GM19372 (cell line): ENCODE measurements around the gene CACNA2D4.
"Not testable (repeated sequence)": the region's sequence is repeated elsewhere in the genome, so short reads cannot be mapped to it uniquely, and the experiment has no call there.

Source experiments
- ATAC-seq: cut with Tn5 transposase; IDR thresholded peaks from one replicate; pipeline ENCODE4 v1.9.1; 2021; ENCODE audit warnings: mild to moderate bottlenecking, low read depth, moderate library complexity; ENCODE audit not compliant: unreplicated experiment

The CACNA2D4 gene

GRCh38 chr12:1821805-1822204 is 96.6 kb downstream of the CACNA2D4 start:
- ATAC-seq = no peak

DNA sequence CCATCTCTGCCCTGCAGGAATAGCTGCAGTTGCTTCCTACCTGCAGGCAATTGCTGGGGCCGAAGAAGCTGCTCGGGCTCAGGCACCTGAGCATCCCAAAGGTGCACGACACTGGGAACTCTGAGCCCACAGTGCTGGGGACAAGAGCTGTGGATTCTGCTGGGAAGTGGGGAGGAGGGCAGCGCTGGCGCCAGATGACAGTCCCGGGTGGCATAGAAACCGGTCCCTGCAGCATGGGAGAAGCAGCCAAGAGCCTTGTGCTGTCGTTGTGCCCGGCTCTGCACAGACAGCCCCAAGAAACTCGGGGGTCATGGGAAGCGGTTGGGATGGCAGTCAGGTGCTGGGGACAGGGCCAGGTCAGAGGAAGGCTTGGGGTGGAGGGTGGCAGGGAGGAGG is 97.6 kb downstream of the CACNA2D4 start:
- ATAC-seq = no peak

GRCh38 chr12:1820191-1820895 is 98.1 kb downstream of the CACNA2D4 start, which contains the start of gene LRTM2:
Gene LRTM2 (plus strand): TSS chr12:1820565. CDS start chr12:1828149, 7,584 bp downstream.
- no peak for ATAC-seq

- ATAC-seq = no peak
Observed at GRCh38 chr12:1819571-1819970, 98.9 kb downstream of the CACNA2D4 start.

DNA sequence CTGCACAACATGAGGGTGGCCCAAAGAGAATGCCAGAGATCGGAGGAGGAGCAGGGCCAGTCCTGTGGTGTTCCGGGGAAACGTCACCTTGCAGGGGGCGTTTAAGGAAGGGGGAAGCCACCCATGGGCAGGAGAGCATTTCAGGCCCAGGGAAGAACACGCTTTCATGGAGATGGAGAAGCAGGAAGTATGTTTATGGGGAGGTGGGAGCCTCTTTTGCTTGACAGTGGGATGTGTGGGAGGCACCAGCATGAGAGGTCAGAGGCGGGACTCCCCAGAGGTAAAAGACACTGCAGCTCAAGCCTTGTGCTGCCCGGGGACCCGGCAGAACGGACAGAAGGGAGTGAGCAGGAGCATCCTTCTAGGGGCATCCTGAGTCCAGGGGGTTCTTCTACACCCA is 99.4 kb downstream of the CACNA2D4 start:
- ATAC-seq = no peak

DNA sequence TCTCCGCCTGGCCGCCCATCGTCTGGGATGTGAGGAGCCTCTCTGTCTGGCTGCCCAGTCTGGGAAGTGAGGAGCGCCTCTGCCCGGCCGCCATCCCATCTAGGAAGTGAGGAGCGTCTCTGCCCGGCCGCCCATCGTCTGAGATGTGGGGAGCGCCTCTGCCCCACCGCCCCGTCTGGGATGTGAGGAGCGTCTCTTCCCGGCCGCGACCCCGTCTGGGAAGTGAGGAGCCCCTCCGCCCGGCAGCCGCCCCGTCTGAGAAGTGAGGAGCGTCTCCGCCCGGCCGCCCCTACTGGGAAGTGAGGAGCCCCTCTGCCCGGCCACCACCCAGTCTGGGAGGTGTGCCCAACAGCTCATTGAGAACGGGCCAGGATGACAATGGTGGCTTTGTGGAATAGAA is 100.5 kb downstream of the CACNA2D4 start:
- ATAC-seq = not testable (repeated sequence)

DNA sequence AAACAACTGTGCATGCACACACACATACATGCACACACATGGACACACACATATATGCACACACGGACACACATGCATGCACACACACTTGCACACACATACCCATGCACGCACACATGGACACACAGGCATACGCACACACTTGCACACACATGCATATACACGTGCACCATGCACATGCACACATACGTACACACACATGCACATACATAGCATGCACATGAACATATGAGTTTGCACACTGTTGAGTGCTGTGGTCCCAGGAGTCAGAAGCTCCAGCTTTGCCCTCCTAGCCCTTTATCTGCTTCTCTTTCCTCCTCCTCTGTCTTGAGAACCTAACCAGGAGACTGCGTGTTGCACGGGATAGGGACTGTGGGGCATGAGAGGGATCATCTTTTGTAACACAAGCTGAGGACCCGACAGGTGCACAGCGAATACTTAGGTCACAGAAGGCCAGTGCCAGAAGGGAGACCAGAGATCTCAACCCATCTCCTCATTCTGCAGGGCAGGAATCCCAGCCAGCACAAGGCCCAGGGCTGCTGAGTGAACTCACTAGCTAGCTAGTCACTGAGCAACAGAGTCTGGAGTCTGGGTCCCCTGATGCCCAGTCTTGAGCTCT is 101.6 kb downstream of the CACNA2D4 start:
- no peak for ATAC-seq

- ATAC-seq = no peak
Observed at GRCh38 chr12:1815814-1816729, 102.4 kb downstream of the CACNA2D4 start.

DNA sequence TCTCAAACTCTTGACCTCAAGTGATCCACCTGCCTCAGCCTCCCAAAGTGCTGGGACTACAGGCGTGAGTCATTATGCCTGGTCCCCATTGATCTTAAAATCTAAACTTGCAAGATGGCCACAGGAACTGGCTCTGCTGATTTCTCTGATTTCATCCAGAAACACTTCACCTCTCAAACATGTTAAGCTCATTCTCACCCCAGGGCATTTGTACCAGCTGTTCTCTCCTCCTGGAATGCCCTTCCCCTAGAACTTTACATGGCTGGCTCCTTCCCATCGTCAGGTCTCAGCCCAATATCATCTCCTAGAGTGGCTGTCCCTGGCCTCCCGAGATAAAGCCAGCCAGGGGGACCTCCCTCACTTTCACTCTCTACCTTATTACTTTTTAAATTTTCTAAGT is 103.3 kb downstream of the CACNA2D4 start:
- ATAC-seq = no peak

DNA sequence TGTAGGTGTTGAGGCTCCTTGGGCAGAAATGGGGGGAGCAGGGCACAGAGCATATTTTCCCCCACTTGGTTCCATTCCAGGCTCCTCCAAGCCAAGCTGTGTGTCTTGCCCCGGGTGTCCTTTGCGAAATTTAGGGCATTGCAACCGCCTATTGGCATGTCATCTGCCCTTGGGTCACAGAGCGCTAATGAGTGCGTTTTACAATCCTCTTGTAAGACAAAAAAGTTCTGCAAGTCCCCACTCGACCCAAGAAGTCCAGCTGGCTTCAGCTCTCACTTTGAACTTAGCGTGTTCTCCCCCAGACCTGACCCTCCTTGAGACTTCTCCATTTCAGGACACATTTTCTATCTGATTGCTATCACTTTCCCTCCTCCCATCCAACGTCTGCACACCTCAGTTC is 104.2 kb downstream of the CACNA2D4 start:
- no peak for ATAC-seq

DNA sequence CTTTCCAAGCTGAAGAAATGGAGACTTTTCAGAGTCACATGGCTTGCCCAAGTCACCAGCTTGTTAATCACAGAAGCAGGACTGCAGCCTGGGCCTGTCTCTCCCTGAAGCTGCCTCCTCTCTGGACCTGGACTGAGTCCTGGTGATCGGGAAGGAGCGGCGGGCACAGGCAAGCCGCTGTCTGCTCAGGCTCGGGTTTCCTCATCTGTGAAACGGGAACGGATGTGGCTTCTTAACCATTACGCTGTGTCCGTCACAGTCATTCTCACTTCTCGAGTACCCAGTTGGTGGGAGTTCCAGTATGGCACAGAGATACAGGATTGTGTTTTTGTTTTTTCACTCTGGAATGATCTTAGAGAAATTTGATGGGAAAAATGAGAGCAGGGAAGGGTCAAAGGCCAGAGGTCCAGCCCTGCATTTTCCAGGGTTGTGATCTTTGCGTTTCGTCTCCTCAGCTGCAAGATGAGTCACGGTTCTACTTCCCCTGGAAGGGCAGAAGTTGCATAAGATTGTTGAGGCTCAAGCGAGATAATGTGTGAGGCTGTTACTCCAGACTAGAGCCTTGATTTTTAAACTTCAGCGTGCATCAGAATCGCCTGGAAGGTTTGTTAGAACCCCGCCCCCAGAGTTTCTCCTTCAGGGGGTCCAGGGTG is 105.7 kb downstream of the CACNA2D4 start:
- no peak for ATAC-seq

DNA sequence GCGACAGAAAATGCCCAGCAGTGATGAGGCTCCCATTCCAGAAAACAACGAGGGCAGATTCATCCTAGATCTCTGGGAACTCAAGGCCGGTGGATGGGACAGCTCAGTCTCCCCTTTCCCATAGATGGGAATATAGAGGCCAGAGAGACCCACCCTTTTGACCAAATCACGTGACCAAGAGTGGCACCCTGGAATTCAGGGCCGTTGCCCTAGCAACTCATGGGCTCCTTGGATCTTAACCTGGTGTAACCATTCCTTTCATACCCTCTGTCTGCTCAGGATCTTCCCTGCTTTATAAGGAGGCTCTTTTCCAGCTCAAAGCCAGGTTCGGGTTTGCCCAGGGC is 106.5 kb downstream of the CACNA2D4 start:
- no peak for ATAC-seq

- ATAC-seq = no peak
Observed at GRCh38 chr12:1811281-1811947, 107.0 kb downstream of the CACNA2D4 start.

GRCh38 chr12:1810931-1811280 is 107.5 kb downstream of the CACNA2D4 start:
- no peak for ATAC-seq

DNA sequence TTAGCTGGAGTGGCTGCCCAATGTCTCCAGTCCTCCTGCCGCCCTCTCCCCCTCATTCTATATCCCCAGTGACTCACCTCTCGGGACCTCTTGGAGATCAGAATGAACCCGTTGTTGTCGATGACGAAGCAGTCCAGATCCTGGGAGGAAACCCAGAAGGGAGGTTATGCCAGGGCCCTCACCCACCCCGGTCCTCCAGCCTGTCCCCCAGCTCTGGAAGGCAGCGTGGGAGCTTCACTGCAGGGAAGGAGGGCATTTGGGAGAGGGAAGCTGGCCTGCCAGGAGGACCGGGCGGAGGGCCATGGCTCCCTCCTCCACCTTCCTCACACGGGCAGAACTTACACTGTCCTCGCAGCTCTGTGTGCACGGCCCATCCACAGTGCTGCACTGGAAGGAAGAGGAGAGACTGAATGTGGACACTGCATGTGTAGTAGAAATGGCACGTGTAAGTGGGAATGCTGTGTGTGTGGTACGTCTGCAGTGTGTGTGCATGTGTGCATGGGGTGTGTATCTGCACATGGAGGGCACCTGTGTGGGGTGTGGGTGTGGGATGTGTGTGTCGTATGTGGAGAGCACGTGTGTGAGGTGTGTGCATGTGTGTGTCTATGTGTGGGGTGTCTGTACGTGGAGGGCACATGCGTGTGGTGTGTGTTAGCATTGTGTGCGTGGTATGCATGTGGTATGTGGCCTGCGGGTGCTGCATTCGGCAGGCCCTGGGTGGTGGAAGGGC is 108.1 kb downstream of the CACNA2D4 start:
- ATAC-seq = no peak

GRCh38 chr12:1809591-1810190 is 108.8 kb downstream of the CACNA2D4 start:
- no peak for ATAC-seq

GRCh38 chr12:1808798-1809480 is 109.5 kb downstream of the CACNA2D4 start:
- ATAC-seq = no peak

DNA sequence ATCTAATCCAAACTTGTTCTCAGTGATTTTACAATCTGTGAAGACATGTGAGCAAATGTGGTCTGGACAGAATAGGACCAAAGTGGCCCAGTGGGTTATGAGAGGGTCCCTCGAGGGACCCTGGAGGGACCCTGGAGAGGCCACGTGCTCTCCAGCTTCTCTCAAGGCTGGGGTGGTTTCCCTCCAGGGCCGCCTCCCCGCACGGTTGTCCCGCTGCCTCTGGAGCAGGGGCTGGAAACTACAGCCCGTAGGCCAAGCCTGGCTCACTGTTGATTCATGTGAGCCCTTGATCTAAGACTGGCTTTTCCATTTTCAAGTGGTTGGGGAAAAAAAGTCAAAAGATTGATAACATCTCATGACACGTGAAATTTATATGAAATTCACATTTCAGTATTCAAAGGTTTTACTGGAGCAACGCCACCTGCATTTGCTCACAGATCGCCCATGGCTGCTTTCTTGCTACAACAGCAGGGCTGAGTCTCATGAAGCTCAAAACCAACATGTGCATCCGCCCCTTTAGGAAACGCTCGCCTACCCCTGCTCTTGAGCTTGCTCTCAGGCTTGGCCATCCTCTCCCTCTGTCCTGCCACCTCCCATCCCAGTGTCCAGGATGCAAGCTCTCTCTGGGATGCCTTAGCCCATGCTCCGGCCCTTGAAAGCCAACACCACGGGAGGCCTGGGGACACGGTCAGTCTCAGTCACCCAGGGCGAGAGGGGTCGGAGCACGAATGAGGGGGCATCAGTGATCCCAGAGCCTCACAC is 110.2 kb downstream of the CACNA2D4 start:
- no peak for ATAC-seq
